ENCODE data around the gene HLA-DMA. TPM values are rescaled to one million over a fixed set of nuclear protein-coding genes. Genes with fewer than 3 reads are reported as not detected.

The HLA-DMA gene
- total and polyA plus RNA-seq, 2 of the 13 experiments (the other 11 are each of a cell fraction or from before 2014, with no cell fraction given) = 0.70 to 0.71 TPM

DNA sequence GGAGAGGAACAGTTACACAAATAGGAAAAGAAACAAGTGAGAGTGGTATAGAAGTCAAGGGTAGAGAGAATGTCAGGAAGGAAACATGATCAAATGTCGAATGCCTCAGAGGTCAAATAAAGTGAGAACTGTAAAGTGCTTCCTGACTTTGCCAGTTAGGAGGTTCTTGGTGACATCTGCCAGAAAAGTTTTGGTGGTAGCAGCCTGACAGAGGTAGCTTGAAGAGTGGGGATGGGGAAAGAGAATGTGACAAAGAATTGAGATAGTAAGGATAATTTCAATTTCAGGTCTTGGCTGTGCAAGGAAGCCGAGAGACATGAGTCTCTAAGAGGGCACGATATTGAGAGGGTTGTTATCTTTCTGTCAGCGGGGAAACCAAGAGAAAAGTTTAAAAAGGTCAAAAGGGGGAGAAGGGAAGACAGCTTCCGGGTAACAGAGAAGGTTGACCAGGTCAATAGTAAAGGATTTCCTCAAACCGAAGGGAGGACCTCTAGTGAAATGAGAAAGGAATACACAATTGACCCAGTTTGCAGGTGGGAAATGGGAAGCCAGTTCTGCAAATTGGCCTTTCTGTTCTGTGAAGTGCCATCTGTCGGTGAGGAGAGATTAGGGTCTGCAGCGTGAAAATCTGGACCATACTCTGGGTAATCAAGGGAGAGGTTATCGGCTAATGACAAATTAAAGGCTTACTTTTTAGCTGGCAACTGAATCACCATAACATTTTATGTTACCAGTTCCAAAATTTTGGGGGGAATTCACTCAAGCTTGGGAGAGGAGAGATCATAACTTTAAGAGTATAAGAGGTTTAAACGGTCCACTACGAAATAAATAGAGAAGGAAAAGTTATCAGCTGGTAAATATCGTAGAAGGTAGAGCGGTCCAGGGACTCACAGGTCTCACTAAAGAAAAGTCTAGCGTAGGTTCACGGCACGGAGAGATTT, 14.5 kb upstream of the HLA-DMA start (continued):
- TF ChIP-seq, protein P1, sequence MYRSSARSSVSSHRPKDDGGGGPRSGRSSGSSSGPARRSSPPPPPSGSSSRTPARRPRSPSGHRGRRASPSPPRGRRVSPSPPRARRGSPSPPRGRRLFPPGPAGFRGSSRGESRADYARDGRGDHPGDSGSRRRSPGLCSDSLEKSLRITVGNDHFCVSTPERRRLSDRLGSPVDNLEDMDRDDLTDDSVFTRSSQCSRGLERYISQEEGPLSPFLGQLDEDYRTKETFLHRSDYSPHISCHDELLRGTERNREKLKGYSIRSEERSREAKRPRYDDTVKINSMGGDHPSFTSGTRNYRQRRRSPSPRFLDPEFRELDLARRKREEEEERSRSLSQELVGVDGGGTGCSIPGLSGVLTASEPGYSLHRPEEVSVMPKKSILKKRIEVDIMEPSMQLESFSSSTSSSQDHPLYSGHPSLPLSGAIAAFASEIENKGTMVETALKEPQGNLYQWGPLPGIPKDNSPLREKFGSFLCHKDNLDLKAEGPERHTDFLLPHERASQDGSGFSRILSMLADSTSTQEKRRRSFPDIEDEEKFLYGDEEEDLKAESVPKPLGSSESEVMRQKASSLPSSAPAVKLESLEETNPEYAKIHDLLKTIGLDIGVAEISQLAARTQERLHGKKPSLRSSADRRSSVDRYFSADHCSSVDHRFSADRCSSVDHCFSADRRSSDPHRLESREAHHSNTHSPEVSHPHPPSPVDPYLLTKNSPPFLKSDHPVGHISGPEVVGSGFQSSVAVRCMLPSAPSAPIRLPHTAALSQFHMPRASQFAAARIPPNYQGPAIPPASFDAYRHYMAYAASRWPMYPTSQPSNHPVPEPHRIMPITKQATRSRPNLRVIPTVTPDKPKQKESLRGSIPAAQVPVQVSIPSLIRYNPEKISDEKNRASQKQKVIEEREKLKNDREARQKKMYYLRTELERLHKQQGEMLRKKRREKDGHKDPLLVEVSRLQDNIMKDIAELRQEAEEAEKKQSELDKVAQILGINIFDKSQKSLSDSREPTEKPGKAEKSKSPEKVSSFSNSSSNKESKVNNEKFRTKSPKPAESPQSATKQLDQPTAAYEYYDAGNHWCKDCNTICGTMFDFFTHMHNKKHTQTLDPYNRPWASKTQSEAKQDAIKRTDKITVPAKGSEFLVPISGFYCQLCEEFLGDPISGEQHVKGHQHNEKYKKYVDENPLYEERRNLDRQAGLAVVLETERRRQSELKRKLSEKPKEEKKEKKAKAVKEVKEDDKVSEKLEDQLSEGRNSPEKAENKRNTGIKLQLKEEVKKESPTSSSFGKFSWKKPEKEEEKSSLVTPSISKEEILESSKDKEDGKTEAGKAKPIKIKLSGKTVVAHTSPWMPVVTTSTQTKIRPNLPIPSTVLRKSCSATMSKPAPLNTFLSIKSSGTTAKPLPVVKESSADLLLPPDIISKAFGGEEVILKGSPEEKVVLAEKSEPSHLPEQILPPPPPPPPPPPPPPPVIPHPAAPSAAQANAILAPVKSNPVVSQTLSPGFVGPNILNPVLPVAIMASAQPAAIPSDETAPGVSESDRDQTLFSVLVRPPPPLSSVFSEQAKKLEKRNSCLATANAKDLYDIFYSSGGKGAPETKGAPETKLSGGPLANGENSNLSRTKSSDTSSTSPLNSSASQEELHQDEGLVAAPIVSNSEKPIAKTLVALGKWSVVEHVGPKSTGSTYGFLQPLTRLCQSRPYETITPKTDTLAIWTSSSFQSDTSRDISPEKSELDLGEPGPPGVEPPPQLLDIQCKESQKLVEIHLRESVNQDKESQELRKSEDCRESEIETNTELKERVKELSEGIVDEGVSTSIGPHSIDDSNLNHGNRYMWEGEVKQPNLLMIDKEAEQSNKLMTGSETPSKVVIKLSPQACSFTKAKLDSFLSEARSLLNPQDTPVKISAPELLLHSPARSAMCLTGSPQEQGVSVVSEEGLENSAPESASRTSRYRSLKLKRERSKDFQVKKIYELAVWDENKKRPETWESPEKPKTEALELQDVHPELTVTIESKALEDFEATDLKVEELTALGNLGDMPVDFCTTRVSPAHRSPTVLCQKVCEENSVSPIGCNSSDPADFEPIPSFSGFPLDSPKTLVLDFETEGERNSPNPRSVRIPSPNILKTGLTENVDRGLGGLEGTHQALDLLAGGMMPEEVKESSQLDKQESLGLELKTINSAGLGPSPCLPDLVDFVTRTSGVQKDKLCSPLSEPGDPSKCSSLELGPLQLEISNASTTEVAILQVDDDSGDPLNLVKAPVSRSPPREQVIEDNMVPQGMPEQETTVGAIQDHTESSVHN (CRISPR knock-in tag; IDR thresholded peaks at IDR 0.05) = no peak
- TF ChIP-seq FOXA1 (IDR thresholded peaks at IDR 0.05) (no peak), FOXA1 (CRISPR knock-in tag; IDR thresholded peaks at IDR 0.05) (0 out of 2 replicates have a peak, but pooled peaks have one; percentile 11), MLXIP (CRISPR knock-in tag; IDR thresholded peaks at IDR 0.05; ENCODE audit: borderline replicate concordance) (no peak), ZNF282 (IDR thresholded peaks at IDR 0.05; ENCODE audit: partially characterized antibody) (no peak), ZNF33A (CRISPR knock-in tag; IDR thresholded peaks at IDR 0.05; ENCODE audit: borderline replicate concordance) (peak; percentile 79; the same call in 1 of the 2 replicates), ZBTB42 (CRISPR knock-in tag; IDR thresholded peaks at IDR 0.05) (no peak), ZSCAN9 (CRISPR knock-in tag; IDR thresholded peaks at IDR 0.05; ENCODE audit: borderline replicate concordance) (peak; percentile 14; the same call in 1 of the 2 replicates)
- TF ChIP-seq, protein P2, sequence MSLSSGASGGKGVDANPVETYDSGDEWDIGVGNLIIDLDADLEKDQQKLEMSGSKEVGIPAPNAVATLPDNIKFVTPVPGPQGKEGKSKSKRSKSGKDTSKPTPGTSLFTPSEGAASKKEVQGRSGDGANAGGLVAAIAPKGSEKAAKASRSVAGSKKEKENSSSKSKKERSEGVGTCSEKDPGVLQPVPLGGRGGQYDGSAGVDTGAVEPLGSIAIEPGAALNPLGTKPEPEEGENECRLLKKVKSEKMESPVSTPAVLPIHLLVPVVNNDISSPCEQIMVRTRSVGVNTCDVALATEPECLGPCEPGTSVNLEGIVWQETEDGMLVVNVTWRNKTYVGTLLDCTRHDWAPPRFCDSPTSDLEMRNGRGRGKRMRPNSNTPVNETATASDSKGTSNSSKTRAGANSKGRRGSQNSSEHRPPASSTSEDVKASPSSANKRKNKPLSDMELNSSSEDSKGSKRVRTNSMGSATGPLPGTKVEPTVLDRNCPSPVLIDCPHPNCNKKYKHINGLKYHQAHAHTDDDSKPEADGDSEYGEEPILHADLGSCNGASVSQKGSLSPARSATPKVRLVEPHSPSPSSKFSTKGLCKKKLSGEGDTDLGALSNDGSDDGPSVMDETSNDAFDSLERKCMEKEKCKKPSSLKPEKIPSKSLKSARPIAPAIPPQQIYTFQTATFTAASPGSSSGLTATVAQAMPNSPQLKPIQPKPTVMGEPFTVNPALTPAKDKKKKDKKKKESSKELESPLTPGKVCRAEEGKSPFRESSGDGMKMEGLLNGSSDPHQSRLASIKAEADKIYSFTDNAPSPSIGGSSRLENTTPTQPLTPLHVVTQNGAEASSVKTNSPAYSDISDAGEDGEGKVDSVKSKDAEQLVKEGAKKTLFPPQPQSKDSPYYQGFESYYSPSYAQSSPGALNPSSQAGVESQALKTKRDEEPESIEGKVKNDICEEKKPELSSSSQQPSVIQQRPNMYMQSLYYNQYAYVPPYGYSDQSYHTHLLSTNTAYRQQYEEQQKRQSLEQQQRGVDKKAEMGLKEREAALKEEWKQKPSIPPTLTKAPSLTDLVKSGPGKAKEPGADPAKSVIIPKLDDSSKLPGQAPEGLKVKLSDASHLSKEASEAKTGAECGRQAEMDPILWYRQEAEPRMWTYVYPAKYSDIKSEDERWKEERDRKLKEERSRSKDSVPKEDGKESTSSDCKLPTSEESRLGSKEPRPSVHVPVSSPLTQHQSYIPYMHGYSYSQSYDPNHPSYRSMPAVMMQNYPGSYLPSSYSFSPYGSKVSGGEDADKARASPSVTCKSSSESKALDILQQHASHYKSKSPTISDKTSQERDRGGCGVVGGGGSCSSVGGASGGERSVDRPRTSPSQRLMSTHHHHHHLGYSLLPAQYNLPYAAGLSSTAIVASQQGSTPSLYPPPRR (CRISPR knock-in tag; IDR thresholded peaks at IDR 0.05; ENCODE audit: borderline replicate concordance) = no peak
